Left lung (tissue), 10 donors: ENCODE results near the gene RHOD. TPM values are rescaled to one million over a fixed set of nuclear protein-coding genes. Genes with fewer than 3 reads are reported as not detected.
A peak's percentile ranks its signal among the peaks of the same experiment; 100 is the strongest.

Experiments used
- ATAC-seq: fragments of 200-7000 bp; cut with Tn5 transposase; one replicate; pipeline ENCODE4 v1.9.1; 2020; ENCODE audit warnings: moderate library complexity
- DNase-seq, 4 donors: peaks; one replicate each; pipeline ENCODE4 v3.0.0-alpha.2; 2013 to 2020
- H3K27ac ChIP-seq, 2 donors: fragments of 200-600 bp; sonication (generic) in 1 of 2; one replicate each; pipeline versions ENCODE4 v1.5.0 to v1.8.0; 2020 to 2021
- H3K27me3 ChIP-seq, 2 donors: fragments of 200-600 bp; sonication (generic) in 1 of 2; one replicate each; pipeline versions ENCODE4 v1.5.0 to v1.8.0; 2020 to 2021
- H3K36me3 ChIP-seq, 2 donors: fragments of 200-600 bp; sonication (generic) in 1 of 2; one replicate each; pipeline versions ENCODE4 v1.5.0 to v1.8.0; 2020 to 2021
- H3K4me1 ChIP-seq, 2 donors: fragments of 200-600 bp; one replicate each; pipeline ENCODE4 v1.8.0; 2021
- H3K4me3 ChIP-seq, 2 donors: fragments of 200-600 bp; sonication (generic) in 1 of 2; one replicate each; pipeline versions ENCODE4 v1.5.0 to v1.8.0; 2020 to 2021; ENCODE audit warnings: mild to moderate bottlenecking in 1 of 2
- H3K9me3 ChIP-seq, 2 donors: fragments of 200-600 bp; sonication (generic) in 1 of 2; one replicate each; pipeline versions ENCODE4 v1.5.0 to v1.8.0; 2020 to 2021
- CTCF ChIP-seq, 2 donors: fragments of 200-600 bp; sonication (generic) in 1 of 2; IDR thresholded peaks; one replicate each; pipeline versions ENCODE4 v1.5.0 to v1.8.0; 2021; ENCODE audit warnings: antibody characterized with exemption in 2 of 2
- intact Hi-C, 2 donors: fragments of 100-400 bp; cut with DNase I; formaldehyde crosslinking; loops; one replicate each; pipeline versions ENCODE4 v1.11.2 to v1.14.2; 2022
- polyA plus RNA-seq, 6 donors: library from polyadenylated mRNA; unstranded; fragments of 120-200 nt; gene quantifications; one replicate each; pipeline ENCODE4 v1.2.1, GENCODE V29; 2013; ENCODE audit not compliant: insufficient read length in 6 of 6
- total RNA-seq, 2 donors: library from RNA; stranded (reverse); fragmentation: NEBNext Ultra II Directional; extraction: Animal tissue kit (Norgen Biotek cat#: 25700); gene quantifications; one replicate each; pipeline ENCODE4 v1.2.1, GENCODE V29; 2021
- donor health status: DM: no; HTN: yes; CAD: no.
- donor health status: DM: no; HTN: no; CAD: no.

Gene RHOD
- total and polyA plus RNA-seq, 8 donors, result 9.1 to 37.6 (median 10.2) TPM

GRCh38 chr11:67059671-67060070 lies 3.0 kb downstream of the RHOD start:
- H3K9me3 ChIP-seq, result no peaks in the 10 kb centered on the region
- H3K4me1 ChIP-seq, result peaks cover 13 to 18% of the 10 kb centered on the region in 2 donors
- no peak overlapping the region for H3K27ac ChIP-seq
- DNase-seq (no peak), ATAC-seq (no peak)
- peaks cover 0 to 33% of the 10 kb centered on the region in 2 donors for H3K27me3 ChIP-seq
- no peak for TF ChIP-seq CTCF (IDR thresholded peaks at IDR 0.05)
- no peaks in the 10 kb centered on the region for H3K36me3 ChIP-seq
- intact Hi-C loops, result no loop called here
- H3K4me3 ChIP-seq, result no peak overlapping the region

- H3K4me1 ChIP-seq, result peaks cover 13 to 17% of the 10 kb centered on the region in 2 donors
- DNase-seq, result no peak
- H3K36me3 ChIP-seq, result no peaks in the 10 kb centered on the region
- intact Hi-C loops, result no loop called here
- H3K9me3 ChIP-seq, result no peaks in the 10 kb centered on the region
- ATAC-seq, result no peak
- no peak overlapping the region for H3K27ac ChIP-seq
- H3K27me3 ChIP-seq, result peaks cover 0 to 31% of the 10 kb centered on the region in 2 donors
- TF ChIP-seq CTCF (IDR thresholded peaks at IDR 0.05), result no peak
- H3K4me3 ChIP-seq, result no peak overlapping the region
Measured at GRCh38 chr11:67060111-67060522, 3.5 kb downstream of the RHOD start.

GRCh38 chr11:67062526-67063373 lies 6.1 kb downstream of the RHOD start:
- peak; percentile 47 for ATAC-seq

GRCh38 chr11:67066333-67066709 lies 9.7 kb downstream of the RHOD start:
- Histone ChIP-seq H3K4me1 (peaks cover 0 to 2% of the 10 kb centered on the region in 2 donors), H3K27ac (no peak overlapping the region), H3K4me3 (no peak overlapping the region), H3K36me3 (no peaks in the 10 kb centered on the region), H3K27me3 (peaks cover 0 to 4% of the 10 kb centered on the region in 2 donors), H3K9me3 (no peaks in the 10 kb centered on the region)
- DNase-seq (no peak), ATAC-seq (no peak)
- intact Hi-C loops, result no loop called here
- no peak for TF ChIP-seq CTCF (IDR thresholded peaks at IDR 0.05)

More at GRCh38 chr11:67062526-67063373, 6.1 kb downstream of the RHOD start:
- H3K9me3 ChIP-seq, result no peaks in the 10 kb centered on the region
- DNase-seq, result no peak
- peaks cover 0 to 5% of the 10 kb centered on the region in 2 donors for H3K27me3 ChIP-seq
- no peaks in the 10 kb centered on the region for H3K36me3 ChIP-seq
- no peaks in the 10 kb centered on the region for H3K4me1 ChIP-seq
- no peak overlapping the region for H3K27ac ChIP-seq
- TF ChIP-seq CTCF (IDR thresholded peaks at IDR 0.05), result no peak
- H3K4me3 ChIP-seq, result no peak overlapping the region
- intact Hi-C loops, result no loop called here

GRCh38 chr11:67071420-67072284 lies 15.0 kb downstream of the RHOD start:
- TF ChIP-seq CTCF (IDR thresholded peaks at IDR 0.05), result peak; percentile 71 to 84
- Histone ChIP-seq H3K27ac (no peak overlapping the region), H3K36me3 (no peaks in the 10 kb centered on the region), H3K9me3 (no peaks in the 10 kb centered on the region), H3K27me3 (peaks cover 0 to 8% of the 10 kb centered on the region in 2 donors), H3K4me1 (peaks cover 0 to 8% of the 10 kb centered on the region in 2 donors), H3K4me3 (peak overlapping the region; percentile 4 to 30)
- peak; percentile 96 for ATAC-seq
- DNase-seq, result peak; percentile 22 to 94 (median 73)
- intact Hi-C loops, result no loop called here
